ENCODE data around the gene LEMD2. TPM values are rescaled to one million over a fixed set of nuclear protein-coding genes. Genes with fewer than 3 reads are reported as not detected.
A peak's percentile ranks its signal among the peaks of the same experiment; 100 is the strongest.

Gene LEMD2
- polyA plus RNA-seq, 2 of the 4 experiments (the other 2 are of a cell fraction), result 43.2 to 48.8 TPM

GRCh38 chr6:33746036-33746600 is 42.8 kb downstream of the LEMD2 start:
- Histone ChIP-seq H3K9me3 (no peaks in the 10 kb centered on the region), H3K4me1 (peaks cover 27% of the 10 kb centered on the region), H3K4me2 (peak overlapping the region; percentile 45), H3K4me3 (no peak overlapping the region), H3K27ac (peak overlapping the region; percentile 68 to 77; a peak in 4 of 6 replicates)
- ChIA-PET CTCF (interaction anchor here (0.8 to 7.2 kb wide), 13 partner anchors 9 to 411 kb away, joined by 3 to 80 read pairs (median 5); no protein-coding TSS in a partner anchor), POLR2A (interaction anchor here (1.0 kb wide), 1 partner anchor 32 kb away, joined by 3 read pairs; no protein-coding TSS in a partner anchor)
- TF ChIP-seq MYC (IDR thresholded peaks at IDR 0.05; ENCODE audit: borderline replicate concordance, low read length), result no peak
- TF ChIP-seq NFE2L2 (conservative IDR thresholded peaks at IDR 0.05; ENCODE audit: low read length), result no peak
- TF ChIP-seq MAZ (IDR thresholded peaks at IDR 0.05; ENCODE audit: borderline replicate concordance, low read depth, low read length), result no peak
- no peak for TF ChIP-seq GATA3 (IDR thresholded peaks at IDR 0.05; ENCODE audit: borderline replicate concordance)
- TF ChIP-seq SREBF2 (IDR thresholded peaks at IDR 0.05), result no peak
- no peak for TF ChIP-seq BHLHE40 (IDR thresholded peaks at IDR 0.05; ENCODE audit: low read depth, low read length)
- TF ChIP-seq RAD21 (conservative IDR thresholded peaks at IDR 0.05 in 1 of 2, IDR thresholded peaks at IDR 0.05 in 1 of 2), result no peak
- TF ChIP-seq MAX (IDR thresholded peaks at IDR 0.05), result no peak
- no peak for TF ChIP-seq PHF8 (IDR thresholded peaks at IDR 0.05; ENCODE audit: borderline replicate concordance, low read depth)
- no peak for TF ChIP-seq USF2 (IDR thresholded peaks at IDR 0.05)
- no peak for TF ChIP-seq HMGXB4 (CRISPR knock-in tag; IDR thresholded peaks at IDR 0.05; ENCODE audit: borderline replicate concordance)
- TF ChIP-seq HOXB5 (CRISPR knock-in tag; IDR thresholded peaks at IDR 0.05), result no peak
- TF ChIP-seq JUN (IDR thresholded peaks at IDR 0.05), result no peak
- TF ChIP-seq SMC3 (IDR thresholded peaks at IDR 0.05), result no peak
- no peak for TF ChIP-seq MAFK (IDR thresholded peaks at IDR 0.05; ENCODE audit: partially characterized antibody)
- no peak for TF ChIP-seq ZFP36 (IDR thresholded peaks at IDR 0.05; ENCODE audit: borderline replicate concordance, partially characterized antibody)
- no peak for TF ChIP-seq HES2 (IDR thresholded peaks at IDR 0.05)
- no peak for TF ChIP-seq E2F6 (IDR thresholded peaks at IDR 0.05; ENCODE audit: borderline replicate concordance, low read depth)
- TF ChIP-seq EHF (CRISPR knock-in tag; IDR thresholded peaks at IDR 0.05), result no peak
- TF ChIP-seq ZSCAN20 (CRISPR knock-in tag; IDR thresholded peaks at IDR 0.05), result no peak
- ATAC-seq (peak in 1 of 2 experiments; percentile 43; a peak in 3 of 6 replicates), FAIRE-seq (no peak), DNase-seq (ENCODE audit: low read depth in 1 of 2, low spot score in 1 of 2) (peak in 1 of 2 experiments; percentile 13)
- 49% methylated on average over 6 of the region's 14 CpGs for WGBS (ENCODE audit: missing lambda C conversion rate)

- ATAC-seq (no peak), FAIRE-seq (no peak), DNase-seq (ENCODE audit: low read depth in 1 of 2, low spot score in 1 of 2) (no peak)
- Histone ChIP-seq H3K4me1 (peaks cover 27% of the 10 kb centered on the region), H3K4me2 (peak overlapping the region; percentile 45; the same call in 1 of the 3 replicates), H3K4me3 (no peak overlapping the region), H3K9me3 (no peaks in the 10 kb centered on the region), H3K27ac (peak overlapping the region; percentile 68 to 77; a peak in 4 of 6 replicates)
- CTCF ChIA-PET, result interaction anchor here (0.8 to 7.2 kb wide), 16 partner anchors 8 to 411 kb away, joined by 3 to 80 read pairs (median 6); partner anchors contain the start of gene UQCC2
- POLR2A ChIA-PET, result interaction anchor here (1.0 kb wide), 1 partner anchor 33 kb away, joined by 3 read pairs; no protein-coding TSS in a partner anchor
- TF ChIP-seq RCOR1 (IDR thresholded peaks at IDR 0.05; ENCODE audit: low read depth, low read length) (no peak), HOXA7 (CRISPR knock-in tag; IDR thresholded peaks at IDR 0.05) (no peak), SREBF2 (IDR thresholded peaks at IDR 0.05) (no peak), FOXS1 (CRISPR knock-in tag; IDR thresholded peaks at IDR 0.05) (no peak), HOXB13 (CRISPR knock-in tag; IDR thresholded peaks at IDR 0.05; ENCODE audit: low read depth) (no peak), RAD21 (conservative IDR thresholded peaks at IDR 0.05 in 1 of 2, IDR thresholded peaks at IDR 0.05 in 1 of 2) (no peak), NFE2L2 (conservative IDR thresholded peaks at IDR 0.05; ENCODE audit: low read length) (no peak)
- WGBS (ENCODE audit: missing lambda C conversion rate), result 84% methylated on average over 6 of the region's 7 CpGs
Observed at GRCh38 chr6:33745548-33745947, 43.4 kb downstream of the LEMD2 start.

Measured in A549 (cell line).